HG02973 (cell line): ENCODE results near the gene SULT6B1.
A peak's percentile ranks its signal among the peaks of the same experiment; 100 is the strongest.
"Not testable (repeated sequence)": the region's sequence is repeated elsewhere in the genome, so short reads cannot be mapped to it uniquely, and the experiment has no call there.

ENCODE experiments used
- ATAC-seq: cut with Tn5 transposase; IDR thresholded peaks from one replicate; pipeline ENCODE4 v1.9.1; 2021; ENCODE audit warnings: moderate library complexity; ENCODE audit not compliant: unreplicated experiment

SULT6B1 gene, protein sequence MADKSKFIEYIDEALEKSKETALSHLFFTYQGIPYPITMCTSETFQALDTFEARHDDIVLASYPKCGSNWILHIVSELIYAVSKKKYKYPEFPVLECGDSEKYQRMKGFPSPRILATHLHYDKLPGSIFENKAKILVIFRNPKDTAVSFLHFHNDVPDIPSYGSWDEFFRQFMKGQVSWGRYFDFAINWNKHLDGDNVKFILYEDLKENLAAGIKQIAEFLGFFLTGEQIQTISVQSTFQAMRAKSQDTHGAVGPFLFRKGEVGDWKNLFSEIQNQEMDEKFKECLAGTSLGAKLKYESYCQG

DNA sequence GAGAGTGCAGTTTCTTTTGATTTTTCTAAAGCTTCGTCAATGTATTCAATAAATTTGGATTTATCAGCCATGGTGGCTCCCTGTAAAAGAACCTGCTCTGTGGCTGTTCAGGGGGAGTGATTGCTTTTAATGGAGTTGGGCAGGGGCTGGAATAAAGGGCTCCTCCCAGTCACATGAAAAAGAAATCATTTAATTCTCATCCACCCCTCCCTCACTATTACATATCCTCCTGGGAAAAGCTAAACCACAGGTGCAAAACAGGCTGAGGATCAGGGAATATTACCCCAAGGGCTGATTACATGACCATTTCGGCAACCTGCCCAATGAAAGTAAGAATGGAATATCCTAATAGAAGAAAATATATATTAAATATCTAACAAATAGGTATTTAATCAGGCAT lies at the start of gene SULT6B1:
TSS of gene SULT6B1 (minus strand) at position 101 of the 400 bp plus-strand sequence. CDS start at position 71, 30 bp downstream.
- ATAC-seq, result no peak

DNA sequence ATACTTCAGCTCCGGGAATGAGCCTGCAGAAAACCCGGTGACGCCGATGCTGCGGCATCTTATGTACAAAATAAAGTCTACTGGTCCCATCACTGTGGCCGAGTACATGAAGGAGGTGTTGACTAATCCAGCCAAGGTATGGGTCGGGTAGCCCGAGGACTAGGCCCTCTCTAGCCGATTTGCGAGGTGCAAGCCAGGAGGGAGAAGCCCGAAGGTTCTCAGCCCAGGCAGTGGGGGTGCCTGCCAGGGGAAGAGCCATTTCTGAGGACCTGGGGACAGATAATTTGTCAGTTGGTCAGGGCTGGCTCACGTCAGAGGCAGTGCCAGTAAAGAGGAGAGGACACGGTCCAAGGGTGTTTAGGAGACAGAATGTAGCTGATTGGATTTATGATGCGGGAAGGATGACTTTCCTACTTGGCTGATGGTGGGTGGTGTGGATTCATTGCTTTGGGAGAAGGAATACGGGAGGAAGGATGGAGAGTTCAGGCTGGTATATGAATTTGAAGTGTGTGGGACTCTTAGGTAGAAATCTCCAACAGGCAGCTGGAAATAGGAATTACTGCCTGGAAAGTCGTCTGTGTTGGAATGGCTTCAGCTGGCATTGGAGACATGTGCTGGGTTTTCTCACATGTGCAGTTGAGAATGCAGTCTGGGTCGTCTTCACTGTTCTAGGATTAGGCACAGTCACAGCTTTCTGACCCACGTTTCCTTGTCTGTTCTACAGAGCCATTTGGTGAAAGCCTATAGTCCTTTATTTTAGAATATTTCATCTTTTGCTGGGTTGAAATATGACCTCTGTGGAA lies 43.9 kb upstream of the SULT6B1 start:
- ATAC-seq, result no peak

DNA sequence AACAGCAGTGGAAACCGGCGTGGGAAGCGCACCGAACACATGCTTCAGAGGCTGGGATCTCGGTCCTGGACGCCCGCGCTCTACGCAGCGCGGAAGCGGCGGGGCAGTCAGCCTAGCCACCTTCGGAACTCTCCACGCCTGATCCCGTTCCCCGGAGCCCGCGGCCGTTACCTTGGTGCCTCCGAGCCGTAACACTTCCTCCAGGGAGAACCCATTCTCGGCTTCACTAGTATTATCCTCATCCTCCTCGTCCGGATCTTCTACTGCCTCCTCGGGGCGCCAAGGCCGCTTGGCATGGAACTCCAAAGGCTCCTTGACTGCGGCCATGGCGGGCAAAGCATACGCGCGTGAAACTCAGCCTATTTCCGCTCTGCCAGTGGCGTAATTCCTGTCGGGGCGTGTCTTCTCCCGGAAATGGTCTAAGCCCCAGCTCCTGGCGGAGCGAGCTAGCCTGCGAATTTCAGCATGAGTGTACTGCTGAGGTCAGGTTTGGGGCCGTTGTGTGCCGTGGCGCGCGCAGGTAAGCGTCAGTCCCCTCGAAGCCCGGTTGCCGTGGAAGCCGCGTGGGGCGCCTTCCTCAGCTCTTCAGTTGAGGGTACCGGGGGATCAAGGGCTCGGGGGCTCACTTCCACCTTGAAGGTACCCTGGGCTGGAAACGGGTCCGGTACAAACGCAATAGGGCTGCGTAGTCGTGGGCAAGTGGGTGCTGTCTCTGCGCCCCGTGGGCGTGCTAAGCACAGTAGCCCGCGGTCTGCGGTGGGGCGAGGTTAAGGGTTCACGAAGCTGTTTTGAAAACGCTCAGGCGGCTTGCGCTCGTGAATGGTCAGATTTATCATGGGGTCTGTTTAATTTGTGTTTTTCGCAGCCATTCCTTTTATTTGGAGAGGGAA lies 43.0 kb upstream of the SULT6B1 start, which contains the start of the genes CEBPZ and NDUFAF7:
TSS of gene CEBPZ (minus strand) at position 356 of the 890 bp plus-strand sequence. CDS start at position 327, 29 bp downstream.
TSS of gene NDUFAF7 (plus strand) at position 418 of the 890 bp plus-strand sequence. CDS start at position 466, 48 bp downstream.
- peak; percentile 90 for ATAC-seq

DNA sequence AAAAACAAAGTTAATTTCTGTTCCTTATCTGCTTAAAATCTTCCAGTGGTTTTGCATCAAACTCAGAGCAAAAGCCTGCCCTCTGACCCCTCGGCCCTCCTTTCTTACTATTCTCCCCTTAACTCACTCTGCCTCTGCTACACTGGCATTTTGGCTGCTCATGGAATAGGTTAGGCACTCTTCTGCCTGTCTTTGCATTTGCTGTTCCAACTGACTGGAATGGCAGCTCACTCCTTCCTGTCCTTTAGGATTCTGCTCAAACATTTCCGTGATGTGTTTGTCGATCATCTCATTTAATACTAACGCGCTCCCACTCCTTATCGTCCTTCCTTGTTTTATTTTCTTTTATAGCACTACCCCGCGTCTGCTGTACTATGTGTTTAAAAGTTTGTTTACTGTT lies 42.1 kb upstream of the SULT6B1 start:
- ATAC-seq, result no peak

DNA sequence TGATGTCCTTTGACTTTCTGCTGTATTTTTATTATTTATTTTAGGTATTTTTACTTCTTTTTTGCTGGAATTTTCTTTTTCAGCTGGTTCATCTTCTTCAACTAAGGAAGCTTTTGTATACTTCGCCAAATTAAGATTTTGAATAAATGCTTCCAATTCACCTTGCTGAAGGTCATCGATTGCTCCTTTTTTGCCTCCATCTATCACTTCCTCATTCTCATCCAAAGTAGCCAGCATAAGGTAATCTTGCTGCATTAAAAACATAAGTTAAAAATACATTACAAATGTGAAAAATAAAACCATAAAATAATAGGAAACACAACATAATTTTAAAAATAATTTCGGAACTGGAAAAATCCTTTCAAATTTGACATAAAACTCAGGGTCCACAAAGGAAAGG lies 40.3 kb upstream of the SULT6B1 start:
- ATAC-seq, result no peak

DNA sequence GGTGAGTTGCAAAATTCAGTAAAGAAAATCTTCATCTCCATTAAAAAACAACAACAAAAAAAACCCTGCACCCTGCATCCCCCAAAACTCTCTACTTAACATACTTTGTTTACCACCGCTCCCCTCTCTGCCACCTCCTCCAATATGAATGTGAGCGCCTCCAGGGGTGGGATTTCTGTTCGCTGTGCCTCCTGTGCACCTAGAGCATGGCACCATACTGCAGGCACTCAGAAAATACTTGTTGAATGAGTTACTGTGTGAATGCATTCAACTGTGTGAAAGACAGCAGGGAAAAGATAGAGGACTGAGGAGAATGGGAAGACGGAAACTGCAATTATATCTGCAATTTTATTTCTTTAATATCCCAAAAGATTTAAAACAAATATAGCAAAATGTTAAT lies 38.4 kb upstream of the SULT6B1 start:
- no peak for ATAC-seq

DNA sequence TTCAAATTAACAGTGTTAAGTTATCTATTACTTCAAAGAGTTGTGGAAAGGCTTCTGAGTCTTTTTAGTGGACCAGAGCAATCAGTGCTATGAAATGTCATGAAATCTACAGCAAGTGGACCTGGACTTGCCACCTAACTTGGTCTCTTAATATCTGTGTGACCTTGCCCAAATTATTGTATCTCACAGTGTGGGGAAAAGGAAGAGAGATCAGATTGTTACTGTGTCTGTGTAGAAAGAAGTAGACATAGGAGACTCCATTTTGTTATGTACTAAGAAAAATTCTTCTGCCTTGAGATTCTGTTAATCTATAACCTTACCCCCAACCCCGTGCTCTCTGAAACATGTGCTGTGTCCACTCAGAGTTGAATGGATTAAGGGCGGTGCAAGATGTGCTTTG lies 36.7 kb upstream of the SULT6B1 start:
- ATAC-seq, result not testable (repeated sequence)

DNA sequence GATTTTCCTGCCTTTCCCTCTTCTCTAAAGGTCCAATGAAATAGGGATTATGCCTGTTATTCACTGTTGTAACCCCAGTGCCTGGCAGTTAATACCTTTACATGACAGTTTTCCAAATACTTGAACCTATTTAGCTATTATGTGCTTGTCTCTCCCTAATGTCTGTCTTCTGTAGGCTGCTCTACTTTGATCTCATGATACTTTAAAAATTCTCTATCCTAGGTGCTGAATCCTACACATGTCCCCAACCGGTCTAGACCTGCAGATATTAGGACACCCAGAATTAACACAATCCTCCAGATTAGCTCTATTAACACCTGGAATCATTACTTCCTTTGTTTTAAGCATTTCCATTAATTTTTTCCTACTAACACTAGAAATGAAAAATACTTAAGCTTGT lies 35.6 kb upstream of the SULT6B1 start:
- no peak for ATAC-seq

DNA sequence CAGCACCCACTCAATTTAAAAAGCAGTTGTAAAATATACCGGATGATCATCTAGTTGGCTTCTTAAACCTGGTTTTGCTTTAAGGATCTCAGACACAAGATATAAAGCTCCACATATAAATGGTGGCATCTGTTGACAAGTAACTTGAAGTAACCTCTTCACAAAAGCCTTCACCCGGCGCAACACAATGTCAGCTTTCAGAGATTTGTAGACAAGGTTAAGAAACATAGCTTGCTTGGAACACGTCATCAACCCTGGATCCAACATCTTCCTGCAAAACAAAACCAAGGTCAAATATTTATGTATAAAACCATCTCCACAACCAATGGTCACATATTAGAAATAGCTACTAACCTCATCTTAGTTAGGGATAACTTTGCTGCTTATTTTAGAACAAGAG lies 34.7 kb upstream of the SULT6B1 start:
- ATAC-seq, result no peak

DNA sequence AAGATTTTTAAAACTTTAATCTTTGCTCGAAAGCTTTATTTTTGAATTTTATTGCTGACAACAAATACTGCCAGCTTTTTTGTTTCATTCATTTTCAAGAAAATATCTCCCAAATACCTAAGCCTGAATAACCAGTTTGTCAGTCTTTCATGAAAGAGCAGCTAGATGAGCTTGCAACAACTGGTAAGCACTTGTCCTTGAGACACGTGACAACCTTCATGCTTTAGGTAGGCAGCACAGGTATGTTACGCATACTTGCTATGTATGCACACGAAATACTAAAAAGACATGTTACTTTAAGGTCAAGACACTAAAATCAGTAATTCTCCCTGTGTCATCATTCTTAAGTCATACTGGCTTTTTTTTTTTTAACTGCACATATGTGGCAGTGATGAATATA lies 30.6 kb upstream of the SULT6B1 start:
- ATAC-seq, result no peak

DNA sequence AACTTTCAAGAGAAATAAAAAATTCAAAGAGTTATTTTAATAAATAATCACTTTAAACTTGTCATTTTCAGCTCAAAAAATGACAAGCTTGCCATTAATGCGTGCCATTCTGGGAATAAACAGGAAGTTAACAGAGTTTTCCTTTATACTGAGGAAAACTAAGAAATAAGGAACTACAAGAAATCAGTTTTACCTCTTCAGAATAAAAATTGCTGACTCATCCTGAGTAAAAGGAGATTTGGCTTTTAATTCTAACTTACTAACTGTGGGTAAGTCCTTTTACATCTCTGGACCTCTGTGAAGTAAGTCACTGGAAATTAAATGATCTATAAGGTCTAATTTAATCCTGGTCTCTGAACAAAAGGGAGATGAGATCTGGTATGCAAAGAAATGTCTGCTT lies 26.8 kb upstream of the SULT6B1 start:
- ATAC-seq, result no peak

DNA sequence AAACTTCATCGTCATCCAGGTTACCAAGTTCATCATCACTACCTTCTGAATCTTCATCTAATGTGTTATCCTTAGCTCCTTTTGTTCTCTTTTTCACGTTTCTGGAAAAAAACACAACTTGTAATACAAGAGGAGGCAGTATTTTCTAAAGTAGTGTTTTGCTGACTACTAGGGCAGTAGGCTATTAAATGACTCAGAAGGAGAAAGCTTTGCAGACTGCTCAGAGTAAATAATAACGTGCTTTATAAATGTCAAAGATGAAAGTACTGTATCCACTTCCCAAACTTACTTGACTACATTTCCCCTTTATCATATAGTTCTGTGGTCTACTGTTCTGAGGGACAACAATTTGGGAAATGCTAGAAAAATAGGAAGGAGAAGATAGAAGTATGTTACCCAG lies 23.5 kb upstream of the SULT6B1 start:
- no peak for ATAC-seq

DNA sequence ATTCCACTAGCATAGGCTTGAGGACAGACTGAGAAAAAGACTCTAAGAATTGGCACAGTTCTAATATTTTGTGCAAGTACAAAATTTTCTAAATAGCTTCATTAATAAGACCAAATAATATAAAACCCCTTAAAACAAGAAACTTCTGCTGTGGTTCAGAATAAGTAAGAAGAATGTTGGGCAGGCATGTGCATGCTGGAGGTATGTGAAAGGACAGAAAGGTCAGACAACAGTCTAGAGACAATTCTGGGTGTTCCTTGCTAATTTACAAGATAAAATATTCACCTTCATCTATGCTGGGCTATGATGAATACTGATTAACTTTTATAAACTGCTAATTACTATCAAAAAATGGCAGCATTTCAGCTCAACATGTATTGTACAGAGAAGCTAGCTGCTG lies 22.7 kb upstream of the SULT6B1 start:
- no peak for ATAC-seq

DNA sequence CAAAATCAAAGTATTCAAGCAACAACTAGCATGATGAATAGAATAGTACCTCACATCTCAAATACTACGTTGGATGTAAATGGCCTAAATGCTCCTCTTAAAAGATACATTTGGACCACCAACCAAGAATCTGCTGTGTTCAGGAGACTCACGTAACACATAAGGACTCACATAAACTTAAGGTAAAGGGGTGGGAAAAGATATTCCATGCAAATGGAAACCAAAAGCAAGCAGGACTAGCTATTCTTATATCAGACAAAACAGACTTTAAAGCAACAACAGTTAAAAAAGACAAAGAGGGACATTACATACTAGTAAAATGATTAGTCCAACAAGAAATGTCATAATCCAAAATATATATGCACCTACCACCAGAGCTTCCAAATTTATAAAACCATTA lies 18.3 kb upstream of the SULT6B1 start:
- ATAC-seq, result not testable (repeated sequence)

DNA sequence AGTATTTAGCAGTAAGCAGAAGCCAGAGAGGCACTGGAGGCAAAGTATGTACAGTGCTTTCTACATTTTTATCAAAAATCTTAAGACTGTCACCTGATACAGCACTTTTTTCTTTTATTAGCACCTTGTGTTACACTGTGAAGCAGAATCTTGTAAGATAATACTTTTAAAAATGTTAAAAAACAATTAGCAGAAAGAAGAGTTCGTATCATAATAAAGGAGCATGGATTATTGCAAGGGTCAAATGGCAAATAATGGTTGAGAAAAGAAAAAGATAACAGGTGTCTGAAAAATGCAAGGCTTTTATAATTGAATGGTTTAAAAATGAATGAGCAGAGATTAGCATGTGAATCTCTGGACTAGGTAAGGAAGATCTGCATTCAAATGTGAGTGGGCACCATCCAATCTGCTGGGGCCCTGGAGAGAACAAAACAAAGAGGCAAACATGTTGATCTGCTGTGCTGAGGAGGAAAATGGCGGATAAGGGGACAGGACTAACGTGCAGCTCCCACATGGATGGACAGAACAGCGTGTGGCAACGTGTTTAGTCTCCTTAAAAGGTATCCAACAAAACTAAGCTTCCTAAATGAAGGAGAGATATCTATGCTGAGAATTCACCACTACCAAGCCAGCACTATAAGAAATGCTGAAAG lies 17.3 kb upstream of the SULT6B1 start:
- no peak for ATAC-seq

DNA sequence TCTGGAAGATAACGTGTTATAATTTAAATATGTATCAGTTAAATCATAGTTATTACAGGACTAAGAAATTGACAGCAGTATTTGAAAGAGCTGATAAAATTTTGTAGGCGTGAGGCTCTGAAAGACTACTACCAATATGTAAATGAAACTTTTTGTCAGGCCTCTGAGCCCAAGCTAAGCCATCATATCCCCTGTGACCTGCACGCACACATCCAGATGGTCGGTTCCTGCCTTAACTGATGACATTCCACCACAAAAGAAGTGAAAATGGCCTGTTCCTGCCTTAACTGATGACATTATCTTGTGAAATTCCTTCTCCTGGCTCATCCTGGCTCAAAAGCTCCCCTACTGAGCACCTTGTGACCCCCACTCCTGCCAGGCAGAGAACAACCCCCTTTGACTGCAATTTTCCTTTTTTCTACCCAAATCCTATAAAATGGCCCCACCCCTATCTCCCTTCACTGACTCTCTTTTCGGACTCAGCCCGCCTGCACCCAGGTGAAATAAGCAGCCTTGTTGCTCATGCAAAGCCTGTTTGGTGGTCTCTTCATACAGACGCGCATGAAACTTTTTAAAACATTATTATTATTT lies 16.7 kb upstream of the SULT6B1 start:
- ATAC-seq, result not testable (repeated sequence)

DNA sequence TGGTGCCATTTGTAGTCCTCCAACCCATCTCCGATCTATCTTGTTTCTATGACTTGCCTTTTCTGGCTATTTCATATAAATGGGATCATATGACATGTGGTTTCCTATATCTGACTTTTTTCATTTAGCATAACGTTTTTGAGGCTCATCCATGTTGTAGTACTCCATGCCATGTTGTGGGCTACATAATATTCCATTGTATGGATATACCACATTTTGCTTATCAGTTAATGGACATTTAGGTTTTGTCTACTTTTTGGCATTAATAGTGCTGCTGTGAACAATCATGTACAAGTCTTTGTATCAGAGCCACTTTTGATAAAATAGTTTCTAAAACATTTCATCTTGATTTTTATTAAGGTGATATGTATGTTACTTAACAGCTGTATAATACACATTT lies 15.2 kb upstream of the SULT6B1 start:
- no peak for ATAC-seq

DNA sequence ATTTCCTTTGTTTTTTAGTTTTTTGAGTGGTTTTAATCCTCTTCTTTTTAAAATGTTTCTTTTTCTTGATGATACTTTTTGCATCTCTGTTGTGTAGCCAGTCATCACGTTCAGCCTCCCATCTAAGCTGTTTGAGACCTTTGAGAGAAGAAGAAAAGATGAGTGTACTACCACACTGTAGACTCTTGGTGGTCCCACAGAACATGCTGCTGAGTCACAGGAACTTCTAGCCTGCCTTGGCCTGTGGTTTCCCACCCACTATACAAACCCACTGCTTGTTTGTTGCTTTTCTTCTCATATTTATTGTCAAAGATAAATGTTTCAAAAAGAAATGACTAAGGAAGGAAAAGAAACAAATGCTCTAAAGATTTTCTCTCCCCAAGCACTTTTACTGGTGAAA lies 13.3 kb upstream of the SULT6B1 start:
- ATAC-seq, result no peak

DNA sequence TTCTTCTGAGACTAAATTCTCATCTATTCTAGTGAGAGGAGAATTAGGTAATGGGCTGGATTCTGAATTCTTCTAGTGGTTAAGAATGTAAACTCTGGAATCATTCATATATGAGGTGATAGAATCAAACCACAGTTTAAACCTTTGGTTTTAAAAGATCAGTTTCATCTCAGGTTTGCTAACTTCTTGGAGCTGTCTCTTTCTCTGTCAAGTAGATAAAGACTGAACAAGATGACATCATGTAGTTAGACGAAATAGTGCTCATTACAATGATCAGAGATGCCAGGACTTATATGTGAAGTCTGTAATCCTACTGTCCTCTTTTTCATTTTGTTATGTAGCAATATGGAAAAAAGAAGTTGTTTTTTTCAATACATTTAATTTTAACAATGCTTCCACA lies 12.7 kb upstream of the SULT6B1 start:
- no peak for ATAC-seq

DNA sequence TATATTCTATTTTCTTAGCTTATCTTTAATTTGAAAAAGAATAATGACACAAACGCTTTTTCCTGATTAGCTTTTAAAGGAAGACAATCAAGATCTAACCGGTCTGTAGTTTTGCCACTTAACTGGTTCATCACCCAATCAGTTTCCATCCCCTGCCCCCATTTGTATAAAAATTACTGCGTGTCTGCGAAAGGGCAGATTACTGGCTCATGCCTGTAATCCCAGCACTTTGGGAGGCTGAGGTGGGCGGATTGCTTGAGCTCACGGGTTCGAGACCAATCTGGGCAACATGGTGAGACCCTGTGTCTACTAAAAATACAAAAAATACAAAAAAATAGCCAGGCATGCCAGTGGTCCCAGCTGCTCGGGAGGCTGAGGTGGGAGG lies 10.2 kb upstream of the SULT6B1 start:
- no peak for ATAC-seq
